HG03159 (cell line): ENCODE results near the gene LETM1.

ENCODE experiments used
- ATAC-seq: cut with Tn5 transposase; IDR thresholded peaks from one replicate; pipeline ENCODE4 v1.9.1; 2021; ENCODE audit warnings: mild to moderate bottlenecking, moderate library complexity; ENCODE audit not compliant: unreplicated experiment

Gene LETM1

GRCh38 chr4:1808851-1809753 is 46.9 kb downstream of the LETM1 start:
- no peak for ATAC-seq

GRCh38 chr4:1808396-1808795 is 47.6 kb downstream of the LETM1 start:
- ATAC-seq: no peak

GRCh38 chr4:1807332-1807777 is 48.6 kb downstream of the LETM1 start:
- no peak for ATAC-seq

GRCh38 chr4:1806596-1807331 is 49.2 kb downstream of the LETM1 start:
- no peak for ATAC-seq

DNA sequence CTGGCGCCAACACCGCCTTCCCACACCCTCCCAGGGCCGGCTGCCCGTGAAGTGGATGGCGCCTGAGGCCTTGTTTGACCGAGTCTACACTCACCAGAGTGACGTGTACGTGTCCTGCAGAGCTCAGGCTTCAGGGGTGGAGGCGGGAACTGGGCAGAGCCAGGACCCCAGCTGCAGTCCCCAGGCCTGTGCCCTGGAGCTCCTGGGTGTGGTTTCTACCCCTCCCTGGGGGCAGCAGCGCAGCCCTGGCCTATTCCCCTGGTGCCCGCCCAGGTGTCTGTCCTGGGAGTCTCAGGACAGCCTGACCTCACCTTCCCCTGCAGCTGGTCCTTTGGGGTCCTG is 49.8 kb downstream of the LETM1 start:
- no peak for ATAC-seq

- ATAC-seq: no peak
Observed at GRCh38 chr4:1805493-1806222, 50.3 kb downstream of the LETM1 start.

- ATAC-seq: no peak
Observed at GRCh38 chr4:1804638-1805492, 51.1 kb downstream of the LETM1 start.

- no peak for ATAC-seq
Observed at GRCh38 chr4:1803523-1804423, 52.2 kb downstream of the LETM1 start.

DNA sequence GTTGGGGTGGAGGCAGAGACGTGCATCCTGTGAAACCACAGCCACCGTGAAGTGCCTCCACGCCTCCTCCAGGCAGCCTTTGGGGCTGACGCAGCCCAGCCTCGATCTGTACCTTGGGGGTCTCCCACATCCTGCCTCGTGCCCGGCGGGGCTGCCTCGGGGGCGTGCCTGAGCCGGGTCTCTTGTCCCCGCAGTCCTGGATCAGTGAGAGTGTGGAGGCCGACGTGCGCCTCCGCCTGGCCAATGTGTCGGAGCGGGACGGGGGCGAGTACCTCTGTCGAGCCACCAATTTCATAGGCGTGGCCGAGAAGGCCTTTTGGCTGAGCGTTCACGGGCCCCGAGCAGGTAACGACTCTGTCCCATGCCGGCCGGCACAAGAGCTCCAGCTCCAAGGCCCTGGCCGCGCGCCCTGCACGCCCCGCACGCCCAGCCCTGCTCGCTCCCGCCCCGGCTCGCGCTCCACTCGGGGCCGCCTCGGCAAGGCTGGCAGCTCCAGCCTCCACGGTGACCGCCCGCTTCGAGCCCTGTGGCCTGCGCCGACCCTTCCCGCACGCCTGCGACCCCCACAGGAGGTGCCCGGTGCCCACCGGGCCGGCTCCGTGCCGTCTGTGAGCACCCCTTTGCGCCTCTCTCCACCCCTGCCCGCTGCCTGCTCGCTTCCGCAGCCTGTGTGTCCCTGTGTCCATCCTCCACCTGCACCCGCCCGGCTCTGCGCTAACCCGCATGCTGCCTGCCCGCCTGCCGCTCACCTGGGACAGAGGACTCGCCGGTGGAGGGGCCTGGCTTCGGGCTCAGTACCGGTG is 53.0 kb downstream of the LETM1 start:
- no peak for ATAC-seq

GRCh38 chr4:1802151-1802715 is 53.7 kb downstream of the LETM1 start:
- no peak for ATAC-seq

GRCh38 chr4:1801286-1801958 is 54.5 kb downstream of the LETM1 start:
- ATAC-seq: no peak

DNA sequence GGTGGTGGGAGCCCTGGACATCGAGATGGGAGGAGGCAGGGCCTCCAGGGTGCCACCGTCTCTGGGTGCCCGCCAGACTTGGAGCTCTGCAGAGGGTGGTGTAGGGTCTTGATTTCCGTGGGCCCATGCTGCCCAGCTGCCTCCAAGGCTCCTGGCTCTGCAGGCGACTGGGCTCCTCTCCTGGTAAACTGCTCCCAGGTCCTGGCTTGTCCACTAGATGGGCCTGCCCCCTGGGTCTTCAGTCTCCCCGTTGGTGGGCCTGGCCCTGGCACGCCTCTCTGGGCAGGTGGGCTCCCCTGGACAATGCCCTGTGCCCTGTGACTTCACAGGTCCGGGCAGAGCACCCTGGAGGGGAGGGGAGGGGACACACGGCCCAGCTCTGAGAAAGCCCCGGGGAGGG is 55.2 kb downstream of the LETM1 start:
- no peak for ATAC-seq

DNA sequence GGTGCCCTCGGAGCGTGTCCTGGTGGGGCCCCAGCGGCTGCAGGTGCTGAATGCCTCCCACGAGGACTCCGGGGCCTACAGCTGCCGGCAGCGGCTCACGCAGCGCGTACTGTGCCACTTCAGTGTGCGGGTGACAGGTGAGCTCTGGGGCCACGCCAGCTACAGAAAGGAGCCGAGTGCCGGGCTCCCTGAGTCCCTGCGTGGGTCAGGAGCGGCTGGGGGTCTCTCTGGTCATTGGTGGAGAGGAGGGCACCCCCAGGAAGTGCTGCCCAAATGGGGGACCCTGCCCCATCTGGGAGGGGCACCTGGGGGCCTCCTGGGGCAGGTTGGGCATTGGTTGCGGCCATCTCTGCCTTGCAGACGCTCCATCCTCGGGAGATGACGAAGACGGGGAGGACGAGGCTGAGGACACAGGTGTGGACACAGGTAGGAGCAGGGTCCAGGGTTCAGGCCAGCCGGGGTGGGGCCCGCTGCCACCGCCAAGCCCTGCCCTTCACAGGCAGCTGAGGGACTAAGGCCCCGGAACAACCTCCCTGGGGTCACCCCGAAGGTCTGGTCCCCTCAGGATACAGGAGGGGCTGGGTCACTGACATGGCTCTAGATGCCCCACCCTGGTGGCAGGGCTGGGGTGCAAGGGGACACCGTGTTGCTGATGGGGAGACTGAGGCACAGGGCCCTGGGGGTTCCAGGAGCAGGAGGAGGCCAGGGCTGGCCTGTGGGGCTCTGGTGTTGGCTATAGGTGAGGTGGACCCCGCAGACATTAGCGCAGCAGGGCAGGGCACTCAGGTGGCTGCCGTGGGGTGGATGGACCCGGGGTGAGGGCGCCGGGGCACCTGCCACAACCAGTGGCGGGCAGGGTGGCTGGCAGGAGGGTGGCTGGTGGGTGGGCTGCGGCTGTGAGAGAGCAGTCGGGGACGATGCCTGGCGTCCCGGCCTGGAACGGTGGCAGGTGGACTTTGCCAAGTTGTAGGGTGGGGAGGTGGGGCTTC is 56.3 kb downstream of the LETM1 start:
- no peak for ATAC-seq

DNA sequence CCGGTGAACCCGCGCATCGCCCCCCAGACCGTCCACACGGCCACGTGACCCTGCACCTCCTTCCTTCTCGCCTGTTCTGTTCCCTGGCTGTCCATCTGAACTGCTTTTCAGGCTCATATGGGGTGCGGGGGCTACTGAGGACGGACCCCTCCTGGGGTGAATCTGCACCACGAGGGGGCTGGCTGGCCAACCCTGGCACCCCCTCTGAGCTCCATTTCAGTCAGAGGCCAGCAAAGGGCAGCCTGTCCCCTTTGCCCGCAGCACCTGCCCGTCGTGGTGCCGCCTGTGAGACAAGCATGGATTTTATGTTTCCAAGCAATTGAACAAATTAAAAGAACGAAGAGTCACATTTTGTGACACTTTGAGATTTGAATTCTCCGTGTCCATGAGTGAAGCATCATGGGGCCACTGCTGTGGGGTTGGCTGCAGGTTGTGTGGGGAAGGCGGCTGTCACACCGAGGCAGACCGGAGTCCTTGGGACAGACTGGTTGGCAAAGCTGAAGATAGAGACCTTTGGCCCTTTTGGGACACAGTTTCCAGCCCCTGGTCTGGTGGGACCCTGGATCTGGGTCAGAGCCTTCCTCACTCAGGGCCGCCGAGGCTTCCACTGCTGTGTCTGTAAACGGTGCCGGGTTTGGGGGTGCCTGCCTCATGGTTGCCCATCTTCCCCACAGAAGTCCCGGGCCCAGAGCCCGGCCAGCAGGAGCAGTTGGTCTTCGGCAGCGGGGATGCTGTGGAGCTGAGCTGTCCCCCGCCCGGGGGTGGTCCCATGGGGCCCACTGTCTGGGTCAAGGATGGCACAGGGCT is 57.2 kb downstream of the LETM1 start:
- ATAC-seq: no peak

GRCh38 chr4:1797861-1798579 is 57.9 kb downstream of the LETM1 start:
- ATAC-seq: no peak
